CD14-positive monocyte (primary cell): ENCODE data around the gene ANGPTL3. TPM values are rescaled to one million over a fixed set of nuclear protein-coding genes. Genes with fewer than 3 reads are reported as not detected.

ENCODE experiments used
- DNase-seq, 3 donors: peaks; one replicate each; pipeline ENCODE4 v3.0.0-alpha.2; 2011 to 2022
- H2AFZ ChIP-seq: 2 replicates; pipeline ENCODE4 v1.6.0; 2012; ENCODE audit warnings: mild to moderate bottlenecking, low read depth, low read length, inconsistent platforms; ENCODE audit not compliant: insufficient read depth, poor library complexity, severe bottlenecking
- H3K27ac ChIP-seq, 2 donors: 1 replicate in 1 of 2; 2 replicates in 1 of 2; pipeline ENCODE4 v1.5.1; 2012 to 2013; ENCODE audit warnings: low read length in 2 of 2, control low read depth in 1 of 2, inconsistent platforms in 1 of 2, low read depth in 1 of 2, mild to moderate bottlenecking in 1 of 2
- H3K27me3 ChIP-seq, 2 donors: one replicate each; pipeline versions ENCODE4 v1.6.0 to v1.6.1; 2011 to 2013; ENCODE audit warnings: low read length in 2 of 2; ENCODE audit not compliant: control insufficient read depth in 2 of 2, insufficient read depth in 2 of 2
- H3K36me3 ChIP-seq, 2 donors: replicated peaks in 1 of 2; 1 replicate in 1 of 2; 2 replicates in 1 of 2; pipeline versions ENCODE4 v1.5.1 to v1.6.1; 2012 to 2013; ENCODE audit warnings: low read length in 2 of 2, control low read depth in 1 of 2, inconsistent platforms in 1 of 2, mild to moderate bottlenecking in 1 of 2; ENCODE audit not compliant: insufficient read depth in 2 of 2, control insufficient read depth in 1 of 2
- H3K4me1 ChIP-seq, 2 donors: 1 replicate in 1 of 2; 2 replicates in 1 of 2; pipeline versions ENCODE4 v1.5.1 to v1.6.1; 2012 to 2013; ENCODE audit warnings: low read length in 2 of 2, control low read depth in 1 of 2, inconsistent platforms in 1 of 2, mild to moderate bottlenecking in 1 of 2, moderate library complexity in 1 of 2; ENCODE audit not compliant: insufficient read depth in 2 of 2, control insufficient read depth in 1 of 2
- H3K4me2 ChIP-seq: replicated peaks from 2 replicates; pipeline ENCODE3; 2012; ENCODE audit warnings: low read length, moderate library complexity, mild to moderate bottlenecking; ENCODE audit not compliant: poor library complexity, severe bottlenecking; ENCODE audit errors: extremely low read depth
- H3K4me3 ChIP-seq, 3 experiments: fragments of 200-600 bp in 1 of 3; sonication (generic) in 1 of 3; replicated peaks in 1 of 3; 1 replicate in 2 of 3; 2 replicates in 1 of 3; pipeline ENCODE4 v1.5.1; 2011 to 2013; ENCODE audit warnings: low read length in 3 of 3, mild to moderate bottlenecking in 3 of 3, control low read depth in 2 of 3, low read depth in 2 of 3, inconsistent platforms in 1 of 3, moderate library complexity in 1 of 3
- H3K79me2 ChIP-seq: 2 replicates; pipeline ENCODE4 v1.6.0; 2012; ENCODE audit warnings: mild to moderate bottlenecking, control low read depth, inconsistent platforms, low read length, moderate library complexity; ENCODE audit not compliant: insufficient read depth
- H3K9ac ChIP-seq: 2 replicates; pipeline ENCODE4 v1.6.0; 2017; ENCODE audit warnings: low read length, mild to moderate bottlenecking; ENCODE audit not compliant: insufficient read depth, poor library complexity, severe bottlenecking
- H3K9me3 ChIP-seq, 2 donors: replicated peaks in 1 of 2; 1 replicate in 1 of 2; 2 replicates in 1 of 2; pipeline versions ENCODE4 v1.5.1 to v1.6.1; 2012 to 2013; ENCODE audit warnings: low read length in 2 of 2, control low read depth in 1 of 2; ENCODE audit not compliant: control insufficient read depth in 1 of 2, insufficient read depth in 1 of 2
- H4K20me1 ChIP-seq: 2 replicates; pipeline ENCODE4 v1.6.0; 2012; ENCODE audit warnings: mild to moderate bottlenecking, low read length, control low read depth, moderate library complexity; ENCODE audit not compliant: insufficient read depth
- H3K27ac Mint-ChIP-seq, 7 donors: one replicate each; pipeline ENCODE4 v1.8.0; 2020; ENCODE audit warnings: mild to moderate bottlenecking in 7 of 7, mixed read lengths in 7 of 7, moderate library complexity in 6 of 7, inconsistent platforms in 2 of 7
- H3K27me3 Mint-ChIP-seq, 3 donors: one replicate each; pipeline ENCODE4 v1.8.0; 2021 to 2022; ENCODE audit warnings: low read depth in 3 of 3, mild to moderate bottlenecking in 3 of 3, mixed read lengths in 3 of 3, moderate library complexity in 3 of 3, inconsistent platforms in 1 of 3
- H3K36me3 Mint-ChIP-seq, 2 donors: one replicate each; pipeline ENCODE4 v1.8.0; 2020; ENCODE audit warnings: mixed read lengths in 2 of 2, inconsistent platforms in 1 of 2, mild to moderate bottlenecking in 1 of 2
- H3K4me1 Mint-ChIP-seq: one replicate; pipeline ENCODE4 v1.8.0; 2020; ENCODE audit warnings: mild to moderate bottlenecking, mixed read lengths
- H3K4me3 Mint-ChIP-seq, 2 donors: one replicate each; pipeline ENCODE4 v1.8.0; 2020; ENCODE audit warnings: mild to moderate bottlenecking in 2 of 2, mixed read lengths in 2 of 2, moderate library complexity in 1 of 2
- H3K9me3 Mint-ChIP-seq, 7 donors: one replicate each; pipeline ENCODE4 v1.8.0; 2020 to 2022; ENCODE audit warnings: mixed read lengths in 7 of 7, mild to moderate bottlenecking in 6 of 7, moderate library complexity in 6 of 7, inconsistent platforms in 2 of 7
- WGBS: methylation state at CpG from one replicate; pipeline ENCODE4 v1.1.5; 2013; ENCODE audit warnings: missing lambda C conversion rate; ENCODE audit not compliant: insufficient coverage; 5-methylcytosine and 5-hydroxymethylcytosine counted together
- intact Hi-C, 2 donors: fragments of 100-400 bp; cut with micrococcal nuclease; formaldehyde crosslinking; loops; one replicate each; pipeline versions ENCODE4 v1.15.0 to v1.15.1; 2023
- polyA plus RNA-seq, 3 donors: library from polyadenylated mRNA; depleted of rRNA in 1 of 3; unstranded in 2 of 3; stranded (reverse) in 1 of 3; fragments of 300-500 nt in 2 of 3; fragments of >200 nt in 1 of 3; fragmentation: Illumina TruSeq in 2 of 3; gene quantifications; 1 replicate in 2 of 3; 2 replicates in 1 of 3; pipeline ENCODE4 v1.2.3, GENCODE V29; 2012 to 2021
- TF ChIP-seq, protein P1 (sequence below): fragments of 200-600 bp; IDR thresholded peaks from one replicate; pipeline ENCODE4 v1.8.0; 2022; ENCODE audit warnings: antibody characterized with exemption, mild to moderate bottlenecking

The ANGPTL3 gene
- polyA plus RNA-seq, 3 donors: not detected

DNA sequence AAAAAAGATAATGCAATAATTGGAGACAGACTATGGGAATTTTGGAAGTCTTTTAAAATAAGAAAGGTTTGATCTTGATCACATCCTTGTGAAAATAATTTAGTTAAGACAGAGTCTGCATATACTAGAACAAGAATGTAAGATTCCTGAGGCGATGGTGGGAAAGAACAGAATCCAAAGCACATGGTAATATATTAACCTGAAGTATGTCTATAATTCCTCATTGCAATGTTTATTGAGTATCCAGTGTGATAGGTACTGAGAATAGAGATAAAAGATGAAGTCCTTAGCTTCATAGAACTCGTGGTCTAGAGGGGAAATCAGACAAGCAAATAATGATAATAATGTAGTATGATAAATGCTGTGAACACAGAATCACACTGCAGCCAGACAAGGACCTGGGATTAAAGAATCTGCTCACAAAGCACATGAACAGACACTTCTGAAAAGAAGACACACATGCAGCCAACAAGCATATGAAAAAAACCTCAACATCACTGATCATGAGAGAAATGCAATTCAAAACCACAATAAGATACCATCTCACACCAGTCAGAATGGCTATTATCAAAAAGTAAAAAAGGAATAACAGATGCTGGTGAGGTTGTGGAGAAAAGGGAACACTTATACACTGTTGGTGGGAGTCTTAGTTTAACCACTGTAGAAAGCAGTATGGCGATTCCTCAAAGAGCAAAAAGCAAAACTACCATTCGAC lies 6.9 kb upstream of the ANGPTL3 start:
- no peak overlapping the region for H3K27ac ChIP-seq
- H3K36me3 ChIP-seq: no peaks in the 10 kb centered on the region
- 100% methylated on average over 1 of the region's 4 CpGs for WGBS
- no peaks in the 10 kb centered on the region for H3K4me1 ChIP-seq
- H3K79me2 ChIP-seq: no peaks in the 10 kb centered on the region
- Mint-ChIP-seq H3K4me1 (no peaks in the 10 kb centered on the region), H3K27ac (no peak overlapping the region), H3K36me3 (peaks cover 2 to 9% of the 10 kb centered on the region in 2 donors), H3K4me3 (no peak overlapping the region), H3K9me3 (peaks cover 0 to 2% (median 0%) of the 10 kb centered on the region in 7 donors), H3K27me3 (peaks cover 0 to 1% (median 0%) of the 10 kb centered on the region in 3 donors)
- no peak overlapping the region for H3K9ac ChIP-seq
- H3K9me3 ChIP-seq: no peaks in the 10 kb centered on the region
- H4K20me1 ChIP-seq: no peaks in the 10 kb centered on the region
- H3K4me3 ChIP-seq: no peak overlapping the region
- intact Hi-C loops: no loop called here
- H3K4me2 ChIP-seq: no peak overlapping the region
- H3K27me3 ChIP-seq: no peaks in the 10 kb centered on the region
- TF ChIP-seq, protein P1, sequence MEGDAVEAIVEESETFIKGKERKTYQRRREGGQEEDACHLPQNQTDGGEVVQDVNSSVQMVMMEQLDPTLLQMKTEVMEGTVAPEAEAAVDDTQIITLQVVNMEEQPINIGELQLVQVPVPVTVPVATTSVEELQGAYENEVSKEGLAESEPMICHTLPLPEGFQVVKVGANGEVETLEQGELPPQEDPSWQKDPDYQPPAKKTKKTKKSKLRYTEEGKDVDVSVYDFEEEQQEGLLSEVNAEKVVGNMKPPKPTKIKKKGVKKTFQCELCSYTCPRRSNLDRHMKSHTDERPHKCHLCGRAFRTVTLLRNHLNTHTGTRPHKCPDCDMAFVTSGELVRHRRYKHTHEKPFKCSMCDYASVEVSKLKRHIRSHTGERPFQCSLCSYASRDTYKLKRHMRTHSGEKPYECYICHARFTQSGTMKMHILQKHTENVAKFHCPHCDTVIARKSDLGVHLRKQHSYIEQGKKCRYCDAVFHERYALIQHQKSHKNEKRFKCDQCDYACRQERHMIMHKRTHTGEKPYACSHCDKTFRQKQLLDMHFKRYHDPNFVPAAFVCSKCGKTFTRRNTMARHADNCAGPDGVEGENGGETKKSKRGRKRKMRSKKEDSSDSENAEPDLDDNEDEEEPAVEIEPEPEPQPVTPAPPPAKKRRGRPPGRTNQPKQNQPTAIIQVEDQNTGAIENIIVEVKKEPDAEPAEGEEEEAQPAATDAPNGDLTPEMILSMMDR: no peak
- no peak for DNase-seq
- H2AFZ ChIP-seq: no peak overlapping the region

DNA sequence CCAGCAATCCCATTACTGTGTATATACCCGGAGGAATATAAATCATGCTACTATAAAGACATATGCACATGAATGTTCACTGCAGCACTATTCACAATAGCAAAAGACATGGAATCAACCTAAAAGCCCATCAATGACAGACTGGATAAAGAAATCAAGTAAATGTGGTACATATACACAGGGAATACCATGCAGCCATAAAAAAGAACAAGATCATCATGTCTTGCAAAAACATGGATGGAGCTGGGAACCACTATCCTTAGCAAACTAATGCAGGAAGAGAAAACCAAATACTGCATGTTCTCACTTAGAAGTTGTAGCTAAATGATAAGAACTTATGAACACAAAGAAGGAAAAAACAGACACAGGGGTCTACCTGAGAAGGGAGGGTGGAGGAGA lies 6.4 kb upstream of the ANGPTL3 start:
- no peak for DNase-seq
- Histone ChIP-seq H4K20me1 (no peaks in the 10 kb centered on the region), H2AFZ (no peak overlapping the region), H3K4me1 (no peaks in the 10 kb centered on the region), H3K4me2 (no peak overlapping the region), H3K36me3 (no peaks in the 10 kb centered on the region), H3K9me3 (no peaks in the 10 kb centered on the region), H3K4me3 (no peak overlapping the region), H3K27ac (no peak overlapping the region), H3K27me3 (no peaks in the 10 kb centered on the region), H3K9ac (no peak overlapping the region), H3K79me2 (no peaks in the 10 kb centered on the region)
- Mint-ChIP-seq H3K27ac (no peak overlapping the region), H3K27me3 (peaks cover 0 to 1% (median 0%) of the 10 kb centered on the region in 3 donors), H3K4me3 (no peak overlapping the region), H3K9me3 (peaks cover 0 to 2% (median 0%) of the 10 kb centered on the region in 7 donors), H3K4me1 (no peaks in the 10 kb centered on the region), H3K36me3 (peaks cover under 1 to 7% of the 10 kb centered on the region in 2 donors)
- TF ChIP-seq, protein P1: no peak
- intact Hi-C loops: no loop called here
- WGBS: no CpG with 5 or more reads among the region's 1 CpG
